CD4-positive, alpha-beta T cell treated with Interleukin-6 for 4 hours (primary cell): ENCODE data around the gene SRSF1.
A peak's percentile ranks its signal among the peaks of the same experiment; 100 is the strongest.
"Not testable (repeated sequence)": the region's sequence is repeated elsewhere in the genome, so short reads cannot be mapped to it uniquely, and the experiment has no call there.

Source experiments
- DNase-seq: peaks from one replicate; pipeline ENCODE4 v3.0.0-alpha.2; 2020; ENCODE audit warnings: mixed read lengths

Gene SRSF1

DNA sequence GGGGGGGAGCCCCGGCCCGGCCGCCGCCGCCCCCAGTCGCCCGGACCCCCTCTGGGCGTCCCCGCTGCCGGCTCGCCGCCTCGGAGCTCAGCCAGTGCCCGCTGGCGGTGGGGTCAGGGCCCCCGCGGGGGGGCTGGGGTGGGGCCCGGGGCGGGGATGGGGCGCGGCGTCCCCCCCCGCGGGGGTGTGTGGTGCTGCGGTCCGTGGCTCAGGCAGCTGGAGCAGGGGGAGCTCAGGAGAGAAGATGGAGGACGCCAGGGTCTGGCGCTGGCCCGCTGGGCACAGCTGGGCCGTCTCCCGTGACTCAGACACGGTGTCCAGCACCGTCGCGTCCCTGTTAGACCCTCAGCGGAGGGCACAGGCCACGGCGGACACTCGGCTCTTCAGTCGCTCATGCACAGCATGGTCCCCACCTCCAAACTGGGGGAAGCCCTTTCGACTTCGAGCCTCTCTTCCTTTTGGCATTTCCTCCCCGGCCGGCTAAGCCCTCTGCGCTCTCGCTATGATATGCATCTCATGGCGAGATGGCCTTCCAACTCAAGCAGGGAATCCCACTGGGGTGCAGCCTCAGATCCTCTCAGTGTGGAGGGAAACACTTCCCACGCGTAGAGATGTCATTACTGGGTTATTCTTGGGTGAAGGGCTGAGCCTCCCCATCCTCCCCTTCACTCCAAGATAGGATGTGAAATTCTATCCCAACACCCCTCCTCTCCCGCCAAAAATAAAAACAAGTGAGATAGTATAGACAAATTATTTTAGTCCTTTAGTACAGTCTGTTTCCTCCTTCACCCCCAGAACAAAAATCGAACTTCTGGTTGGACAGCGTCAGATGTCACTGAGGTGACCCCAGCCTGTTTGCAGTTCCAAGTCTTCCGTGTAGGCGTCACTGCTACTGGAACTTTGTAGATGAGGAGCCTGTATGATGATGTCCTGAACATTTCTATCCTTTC is 18.5 kb downstream of the SRSF1 start:
- DNase-seq = peak; percentile 72

DNA sequence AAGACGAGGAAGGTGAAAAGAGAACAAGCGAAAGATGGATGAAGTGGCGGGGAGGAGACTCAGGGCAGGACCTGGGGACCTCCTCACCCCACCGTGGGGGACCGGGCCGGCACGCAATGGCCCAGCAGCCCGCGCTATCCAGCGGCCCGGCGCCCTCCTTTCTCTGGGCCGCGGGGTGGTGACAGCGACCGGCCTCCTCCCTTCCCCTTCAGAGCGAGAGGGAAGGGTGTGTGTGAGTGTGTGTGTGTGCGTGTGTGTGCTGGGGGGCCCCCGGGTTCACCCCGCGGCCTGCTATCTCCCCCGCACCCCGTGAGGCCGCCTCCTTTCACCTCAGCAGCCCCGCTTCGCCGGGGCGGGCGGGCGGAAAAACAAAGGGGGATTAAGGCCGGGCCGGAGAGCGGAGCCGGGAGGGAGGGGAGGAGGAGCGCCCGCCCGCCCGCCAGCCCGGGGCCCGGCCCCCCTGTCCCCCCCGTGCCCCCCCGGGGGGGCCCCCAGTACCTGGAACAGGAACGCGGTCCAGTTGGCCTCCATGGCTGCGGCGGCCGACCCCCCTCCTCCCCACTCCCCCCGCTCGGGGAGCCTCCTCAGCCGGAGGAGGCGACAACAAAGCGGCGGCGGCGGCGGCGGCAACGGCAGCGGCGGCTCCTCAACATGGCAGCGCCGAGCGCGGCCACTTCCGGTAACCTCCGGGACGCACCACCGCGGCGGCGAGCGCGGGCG is 19.3 kb downstream of the SRSF1 start, which contains the start of gene VEZF1:
TSS of gene VEZF1 (minus strand) at position 674 of the 720 bp plus-strand sequence. CDS start at position 531, 143 bp downstream.
- peak; percentile 84 for DNase-seq

DNA sequence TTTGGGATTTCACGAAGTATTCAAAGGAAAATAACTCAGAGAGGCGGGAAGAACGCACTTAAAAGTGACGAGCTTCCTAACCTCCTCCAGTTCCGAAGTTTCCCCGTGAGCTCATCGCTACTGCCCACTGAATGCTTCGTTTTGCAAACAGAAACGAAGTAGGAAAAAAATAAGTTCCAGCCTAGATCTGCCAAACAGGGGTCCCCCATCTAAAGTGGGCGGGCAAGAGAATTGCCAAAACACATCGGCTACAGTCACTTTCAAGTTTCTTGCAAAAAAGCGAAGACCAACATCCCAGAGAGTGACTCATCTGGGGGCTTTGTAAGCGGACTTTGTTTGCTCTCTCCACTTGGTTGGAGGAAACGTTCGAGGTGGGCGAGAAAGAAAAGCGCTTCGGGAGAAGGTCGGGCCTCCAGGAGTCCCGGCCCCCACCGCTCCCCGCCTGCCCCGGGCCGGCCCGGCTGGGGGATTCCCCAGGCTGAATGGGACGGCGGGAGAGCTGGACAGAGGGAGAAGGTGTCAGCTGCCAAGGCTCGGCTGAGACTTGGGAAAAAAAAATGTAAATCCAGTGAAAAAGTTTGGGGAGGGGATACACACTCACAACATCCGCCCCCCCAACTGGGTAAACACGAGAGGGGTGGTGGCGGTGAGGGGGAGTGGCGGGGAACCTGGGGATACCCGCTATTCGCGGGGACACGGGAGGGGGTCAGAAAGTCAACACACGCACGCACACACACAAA is 20.0 kb downstream of the SRSF1 start:
- DNase-seq = peak; percentile 43

DNA sequence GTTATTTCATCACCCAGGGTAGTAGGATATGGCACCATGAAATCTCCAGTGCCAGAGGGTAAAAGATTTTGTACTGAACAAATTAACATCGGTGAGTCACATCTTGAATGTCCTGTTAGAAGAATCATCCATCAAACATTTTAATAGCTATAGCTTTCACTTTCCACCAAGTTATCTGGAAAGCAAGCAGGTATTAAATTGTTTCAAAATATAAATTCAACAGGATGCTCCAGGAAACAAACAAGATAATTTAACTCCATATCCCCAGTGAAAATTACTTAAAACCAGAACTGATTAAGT is 21.4 kb downstream of the SRSF1 start:
- DNase-seq = no peak

DNA sequence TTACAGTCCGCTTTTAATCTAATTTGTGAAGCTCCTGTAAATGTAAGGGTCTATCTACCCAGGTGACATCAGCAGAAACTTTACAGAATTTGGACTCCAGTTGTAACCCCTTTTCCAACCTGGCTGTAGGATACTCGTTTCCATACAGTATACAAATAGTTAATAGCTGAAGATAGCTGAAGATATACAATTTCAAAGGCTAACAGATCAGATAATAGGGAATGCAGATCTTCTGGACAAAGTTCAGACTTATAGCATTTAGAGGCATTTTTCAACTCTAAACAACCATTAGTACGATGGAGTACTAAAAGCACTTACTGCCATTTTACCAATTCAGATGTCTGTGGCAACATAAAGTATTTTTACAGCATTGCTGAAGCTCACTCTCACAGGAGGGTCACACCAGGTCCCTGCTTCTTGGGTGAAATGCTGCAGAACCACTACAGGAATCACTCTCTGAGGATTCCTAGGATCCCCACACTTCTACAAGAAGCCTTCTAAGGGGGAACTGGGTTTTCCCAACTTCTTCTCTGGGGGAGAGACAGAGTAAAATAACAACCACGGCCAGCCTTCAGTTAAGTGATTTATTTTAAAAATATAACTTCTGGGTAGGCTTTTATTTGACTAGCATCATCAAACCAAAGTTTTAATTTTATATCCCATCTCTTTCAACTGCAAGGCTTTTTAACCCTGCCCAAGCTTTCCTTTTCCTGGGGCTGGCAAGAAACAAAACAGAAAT is 21.9 kb downstream of the SRSF1 start:
- DNase-seq = no peak

DNA sequence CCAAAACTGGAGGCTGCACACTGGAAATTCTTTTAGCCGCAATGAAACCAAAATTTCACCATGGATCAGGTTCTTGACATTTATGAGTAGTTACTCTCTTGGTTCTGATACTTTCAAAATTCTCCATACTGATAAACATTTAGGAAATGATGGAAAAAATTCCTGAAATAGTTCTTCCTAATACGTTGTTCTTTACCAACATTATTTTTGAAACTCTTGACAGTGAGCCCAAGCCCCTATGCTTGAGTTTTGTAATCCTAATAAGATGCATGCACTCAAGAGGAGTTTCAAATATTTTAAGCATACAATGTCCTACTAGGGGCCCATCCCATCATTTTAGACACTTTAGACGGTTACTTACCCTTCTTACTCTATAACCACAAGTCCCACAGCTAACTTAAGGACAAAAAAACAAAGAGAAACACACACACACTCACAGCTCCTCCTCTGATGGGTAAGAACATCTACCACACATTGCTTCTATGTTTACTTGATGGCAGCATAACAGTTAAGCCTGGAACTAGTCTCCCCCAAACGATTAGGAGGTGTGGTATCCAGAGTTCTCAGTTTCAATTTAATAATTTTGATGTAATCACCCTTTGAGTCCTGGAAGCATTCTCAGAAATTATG is 22.7 kb downstream of the SRSF1 start:
- DNase-seq = no peak

DNA sequence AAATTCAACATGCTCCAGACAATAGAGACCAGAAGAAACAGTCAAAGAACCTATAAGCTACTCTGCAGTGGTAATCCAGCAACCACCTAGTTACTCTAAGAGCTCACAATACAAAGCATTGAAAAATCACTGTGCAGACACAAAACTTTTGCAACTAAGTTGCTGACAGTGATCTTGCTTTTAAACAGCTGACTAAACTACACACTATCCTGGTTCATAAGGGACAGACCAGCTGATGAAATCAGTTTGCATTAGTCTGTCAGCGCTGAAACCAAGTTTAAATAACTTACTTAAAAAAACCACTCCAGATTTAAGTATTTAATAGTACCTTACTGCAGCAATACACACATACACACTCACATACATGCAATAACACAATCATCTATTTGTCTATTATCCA is 23.6 kb downstream of the SRSF1 start:
- DNase-seq = no peak

DNA sequence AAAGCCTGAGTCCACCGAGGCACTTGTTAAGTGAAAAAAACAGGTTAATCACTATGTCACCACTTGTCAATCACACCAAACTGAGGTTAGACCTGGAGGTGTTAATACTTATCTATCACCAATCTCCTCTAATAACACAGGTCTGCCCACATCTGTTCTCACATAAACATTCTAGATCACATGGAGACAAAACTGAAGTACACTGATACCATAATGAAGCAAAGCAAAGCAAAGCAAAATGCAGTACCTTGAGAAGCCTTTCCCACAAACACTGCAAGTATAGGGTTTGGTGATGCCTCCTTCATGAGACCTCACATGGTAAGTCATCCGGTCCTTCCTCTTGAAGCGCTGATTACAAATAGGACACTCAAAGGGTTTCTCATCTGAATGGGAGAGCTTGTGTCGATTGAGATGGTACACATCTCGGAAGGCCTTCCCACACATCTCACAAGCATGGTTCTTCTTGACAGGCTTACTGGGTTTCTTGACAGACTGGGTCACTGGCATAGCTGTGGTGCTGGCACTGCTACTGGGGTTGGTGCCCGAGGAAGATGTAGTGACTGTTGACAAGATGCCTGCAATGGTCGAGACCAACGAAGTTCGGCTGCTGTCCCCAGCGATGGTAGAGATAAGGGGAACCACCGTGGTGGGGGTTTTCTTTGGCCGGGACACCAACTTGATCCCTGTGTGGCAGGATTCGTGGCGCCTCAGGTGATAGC is 24.4 kb downstream of the SRSF1 start:
- no peak for DNase-seq

DNA sequence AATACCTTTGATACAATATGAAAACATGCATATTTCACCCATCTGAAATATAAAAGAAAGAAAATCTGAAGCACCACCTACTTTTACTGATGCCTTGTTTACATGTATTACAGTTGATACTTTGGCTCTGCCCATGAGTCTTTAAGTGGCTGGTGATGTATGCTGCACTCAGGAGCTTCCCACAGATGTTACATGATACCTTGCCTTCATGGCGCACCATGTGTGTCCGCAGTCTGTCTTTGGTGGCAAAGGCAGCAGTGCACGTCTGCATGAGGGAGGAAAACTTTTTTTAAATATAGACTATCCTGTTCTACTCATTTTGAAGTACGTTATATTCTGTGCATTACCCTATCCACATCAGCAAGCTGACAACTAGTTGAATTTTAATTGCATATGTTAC is 26.5 kb downstream of the SRSF1 start:
- DNase-seq = no peak

DNA sequence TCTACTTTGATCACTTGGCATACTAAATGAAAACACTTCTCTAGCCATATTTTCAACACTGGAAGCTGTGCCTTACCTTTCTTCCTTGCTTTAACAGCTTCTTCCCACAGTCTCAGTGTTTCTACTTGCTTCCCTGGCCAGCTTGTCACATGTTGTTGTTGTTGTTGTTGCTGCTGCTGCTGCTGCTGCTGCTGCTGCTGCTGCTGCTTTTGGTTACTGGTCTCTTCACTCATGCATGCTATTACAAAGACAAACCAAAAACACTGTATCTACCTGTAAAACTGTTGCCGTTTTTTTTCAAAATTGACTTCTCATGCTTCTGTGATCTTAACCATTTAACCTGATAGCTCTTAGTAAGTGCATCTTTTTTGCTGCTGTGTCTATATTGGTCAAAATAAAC is 28.0 kb downstream of the SRSF1 start:
- no peak for DNase-seq

DNA sequence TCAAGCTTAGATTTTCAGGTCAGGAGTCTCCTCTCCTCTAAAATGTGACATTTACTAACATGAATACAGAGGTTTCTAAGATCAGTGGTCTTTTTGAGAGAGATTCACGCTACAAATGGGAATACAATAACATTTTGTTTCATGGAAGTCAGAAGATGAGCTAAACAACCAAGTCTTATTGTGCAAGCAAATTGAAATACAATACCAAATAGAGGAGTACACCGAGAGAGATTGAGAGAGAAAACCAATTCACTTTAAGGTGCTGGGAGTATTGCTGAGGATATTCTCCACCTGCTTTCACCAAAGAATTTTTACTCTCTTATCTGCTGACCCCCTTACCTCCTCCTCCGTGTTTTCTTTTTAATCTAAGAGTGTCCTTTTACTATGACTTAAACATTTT is 30.5 kb downstream of the SRSF1 start:
- DNase-seq = no peak

DNA sequence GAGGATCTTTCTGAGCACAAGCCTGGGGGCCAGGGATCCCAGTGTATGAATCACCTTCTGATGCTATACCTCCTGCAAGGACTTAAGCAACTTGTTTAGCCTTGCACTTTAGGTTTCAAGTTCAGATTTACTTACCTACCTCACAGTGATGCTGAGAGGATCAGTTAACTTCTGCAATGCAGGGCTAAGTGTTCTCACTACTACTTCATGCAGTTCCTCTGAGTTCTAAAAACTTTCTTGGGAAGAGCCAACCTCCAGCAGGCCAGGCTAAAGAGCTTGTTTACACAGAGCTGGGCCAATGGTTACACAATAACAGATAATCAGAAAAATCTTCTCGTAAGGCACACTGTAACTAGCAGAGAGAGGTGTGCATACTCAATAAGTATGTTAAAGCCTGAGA is 32.0 kb downstream of the SRSF1 start:
- DNase-seq = no peak

DNA sequence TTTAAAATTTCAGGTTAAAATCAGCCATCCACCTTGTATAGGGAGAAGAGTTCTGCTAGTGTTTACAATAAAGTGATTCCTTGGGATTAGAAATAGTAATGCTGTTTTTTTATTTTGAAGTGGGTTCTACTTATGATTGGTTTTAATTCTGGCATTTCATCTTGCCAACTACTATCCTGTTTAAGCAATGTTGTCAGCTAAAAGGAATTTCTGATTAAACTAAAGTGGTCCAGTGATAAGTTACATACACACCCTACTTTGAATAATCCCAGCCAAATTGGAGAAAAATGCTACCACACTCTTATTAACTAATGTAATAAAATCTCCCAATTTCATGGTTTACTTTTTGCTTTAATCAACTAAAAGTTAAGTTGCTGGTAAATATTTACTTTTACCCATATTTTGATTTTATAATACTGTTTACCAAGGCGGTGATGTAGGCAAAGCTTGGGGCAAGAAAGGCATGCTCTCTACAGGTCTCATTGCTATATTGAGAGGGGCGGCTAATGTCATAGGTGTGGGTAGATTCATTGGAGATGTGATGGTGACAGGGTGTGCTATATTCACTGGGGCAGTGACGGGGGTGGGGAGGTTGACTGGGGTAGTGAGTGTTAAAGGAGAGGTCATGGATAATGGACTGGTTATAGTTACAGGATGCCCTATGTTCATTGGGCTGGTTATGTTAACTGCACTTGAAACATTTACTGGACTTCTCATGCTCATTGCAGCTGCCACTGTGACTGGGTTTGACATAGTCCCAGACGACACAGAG is 32.8 kb downstream of the SRSF1 start:
- DNase-seq = not testable (repeated sequence)

DNA sequence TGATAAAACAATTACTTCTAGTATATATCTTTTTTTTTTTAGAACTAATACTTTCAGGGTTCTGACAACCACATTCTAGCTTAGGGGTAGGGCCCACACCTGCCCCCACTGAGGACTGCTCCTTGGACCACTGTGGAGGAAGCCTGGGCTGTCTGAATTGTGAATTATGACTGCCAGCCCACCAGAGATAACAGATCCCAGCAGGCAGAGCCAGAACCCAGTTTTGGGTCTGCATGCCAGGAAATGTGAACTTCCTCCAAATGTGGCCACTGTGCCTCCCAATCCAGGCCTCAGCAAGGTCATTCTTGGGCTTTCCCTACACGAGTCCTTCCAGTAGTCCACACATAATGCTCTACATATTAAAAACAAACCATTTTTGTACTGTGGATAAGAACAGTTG is 34.9 kb downstream of the SRSF1 start:
- no peak for DNase-seq

DNA sequence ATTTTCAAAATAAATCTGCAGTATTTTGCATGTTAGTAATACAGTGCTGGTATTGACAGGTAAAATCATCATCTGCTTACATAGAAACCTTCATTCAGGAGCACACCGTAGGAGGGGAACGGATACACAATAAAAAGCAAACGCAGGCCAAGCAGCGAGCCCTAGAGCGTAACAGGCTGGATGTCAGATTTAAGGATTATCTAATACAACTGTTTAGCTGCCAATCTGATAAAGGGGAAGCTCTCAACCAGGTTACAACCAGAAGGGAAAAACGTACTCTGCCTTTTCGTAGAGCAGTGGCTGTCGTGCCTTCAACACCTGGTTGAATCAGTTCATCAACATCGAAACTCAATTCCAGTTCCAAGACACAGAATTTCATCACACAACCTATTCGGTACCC is 35.5 kb downstream of the SRSF1 start:
- DNase-seq = no peak

DNA sequence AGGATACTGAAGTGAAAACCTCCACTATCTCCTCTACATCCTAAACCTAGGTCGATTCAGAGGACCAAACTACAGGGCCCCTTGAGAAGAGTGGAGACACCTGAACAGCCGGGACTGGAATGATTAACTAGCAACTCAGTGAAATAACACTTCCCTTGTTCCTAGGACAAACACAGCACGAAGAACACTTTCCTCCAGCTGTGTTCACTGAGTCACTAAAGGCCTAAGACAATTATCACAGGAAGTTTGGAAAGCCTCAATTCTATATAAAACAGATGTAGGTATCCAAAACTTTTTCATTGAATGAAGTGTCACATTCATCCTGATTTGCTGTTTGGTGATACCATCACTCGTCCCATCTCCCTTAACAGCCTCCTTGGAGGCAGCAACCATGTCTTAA is 36.3 kb downstream of the SRSF1 start:
- DNase-seq = no peak

DNA sequence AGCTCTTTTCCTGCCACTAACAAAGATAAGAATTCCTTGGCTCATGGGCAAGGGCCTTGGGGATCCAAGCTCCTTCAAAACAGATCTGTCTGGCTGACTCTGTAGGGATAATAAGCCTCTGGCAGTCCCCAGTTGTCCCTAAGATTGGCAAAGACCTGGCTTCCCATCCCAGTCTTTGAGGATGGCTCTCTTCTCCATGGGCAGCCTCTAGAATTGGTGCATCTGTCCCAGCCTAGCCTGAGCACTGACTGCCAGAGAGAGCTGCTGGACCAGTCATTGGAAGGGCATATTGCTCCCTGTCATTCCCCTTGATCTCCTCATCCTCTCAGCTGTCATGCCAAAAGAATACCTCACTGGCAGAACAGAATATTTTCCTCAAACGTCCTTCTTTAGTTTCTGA is 38.6 kb downstream of the SRSF1 start:
- DNase-seq = no peak

DNA sequence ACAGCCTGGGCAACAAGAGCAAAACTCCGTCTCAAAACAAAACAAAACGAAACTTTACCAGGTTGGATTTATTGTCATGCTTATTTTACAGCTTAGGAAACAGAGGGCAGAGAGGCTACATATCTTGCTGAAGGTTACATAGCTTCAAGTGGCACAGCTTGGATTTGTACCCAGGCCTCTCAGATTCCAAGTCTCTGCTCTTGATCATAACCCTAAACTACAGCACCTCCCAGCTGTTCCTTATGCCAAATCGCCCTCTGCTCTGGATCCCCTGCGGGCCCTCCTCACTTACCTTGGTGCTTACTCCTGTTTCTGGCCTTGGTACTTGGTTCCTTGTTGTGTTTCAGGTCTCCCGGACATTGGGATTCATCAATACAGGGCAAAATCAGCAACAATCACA is 40.2 kb downstream of the SRSF1 start:
- no peak for DNase-seq

DNA sequence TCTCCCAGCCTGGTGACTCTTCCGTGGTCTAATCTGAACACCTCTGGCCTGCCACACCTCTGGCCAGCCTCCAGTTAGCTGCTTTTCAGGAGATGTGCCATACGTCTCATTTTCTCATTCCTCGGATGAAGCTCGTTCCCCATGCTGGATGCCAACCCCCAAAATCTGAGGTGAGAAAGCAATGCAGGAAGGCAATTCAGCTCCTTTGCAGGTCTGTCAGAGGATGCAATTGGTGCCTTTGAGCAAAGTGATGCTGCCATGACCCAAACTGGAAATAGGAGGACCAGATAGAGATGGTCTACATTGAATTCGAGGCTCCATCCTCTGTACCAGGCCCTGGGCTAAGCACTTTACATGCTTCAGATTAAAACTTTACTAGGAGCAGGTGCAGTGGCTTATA is 40.8 kb downstream of the SRSF1 start:
- DNase-seq = no peak

DNA sequence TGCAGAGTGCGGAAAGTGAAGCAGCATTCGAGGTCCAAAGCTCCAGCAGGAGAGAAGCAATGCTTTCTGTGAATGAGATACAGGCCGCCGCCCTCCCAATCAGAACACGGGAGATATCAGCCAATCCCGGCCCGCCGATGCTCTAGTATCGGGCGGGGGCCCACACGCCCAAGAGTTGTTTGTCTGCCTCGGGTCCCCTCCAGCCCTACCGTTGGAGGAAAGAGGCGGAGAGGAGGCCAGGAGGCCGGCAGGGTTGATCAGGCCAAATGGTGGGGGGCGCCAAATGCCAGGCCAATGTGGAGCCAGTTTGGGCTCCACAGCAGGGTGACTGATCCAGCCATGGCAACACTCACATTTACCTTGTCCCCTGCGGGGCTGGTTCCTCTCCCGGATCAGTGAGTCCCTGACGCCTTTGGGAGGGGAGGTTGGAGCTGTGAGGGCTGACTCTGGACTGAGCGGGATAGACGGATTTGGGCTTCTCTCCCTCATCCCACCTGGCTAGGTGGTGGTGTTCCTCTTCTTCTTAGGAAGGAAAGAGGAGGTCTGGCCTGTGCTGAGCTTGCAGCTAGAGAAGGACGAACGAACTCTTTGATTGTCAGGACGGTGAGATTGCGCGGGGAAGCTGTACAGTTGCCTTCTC is 41.4 kb downstream of the SRSF1 start:
- no peak for DNase-seq
